NOMO-1 (cell line): Measurements from ENCODE around the gene CCDC88C.
"Not testable (repeated sequence)": the region's sequence is repeated elsewhere in the genome, so short reads cannot be mapped to it uniquely, and the experiment has no call there.

Experiments
- DNase-seq, 2 experiments: peaks; one replicate each; lab custom pipeline; 2025; ENCODE audit not compliant: unreplicated experiment in 2 of 2; lab: John Stamatoyannopoulos, UW

CCDC88C gene

DNA sequence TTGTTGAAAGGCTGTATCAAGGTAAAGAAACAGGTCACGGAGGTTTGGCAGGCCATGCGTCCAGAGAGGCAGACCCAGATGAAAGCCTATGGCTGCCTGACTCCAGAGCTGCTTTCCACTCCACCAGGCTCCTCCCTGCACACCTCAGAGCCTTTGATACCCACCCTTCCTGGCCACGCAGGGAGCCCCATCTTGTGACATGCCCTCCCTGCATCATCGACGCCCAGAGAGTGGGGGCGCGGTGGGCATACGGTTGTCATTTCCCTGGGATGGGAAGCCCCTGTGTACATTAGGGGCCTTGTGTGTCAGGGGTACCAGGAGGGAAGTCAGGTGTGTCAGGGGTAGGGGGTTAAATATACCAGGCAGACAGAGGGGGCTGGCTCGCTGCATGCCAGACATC lies 142.8 kb downstream of the CCDC88C start:
- DNase-seq = no peak

DNA sequence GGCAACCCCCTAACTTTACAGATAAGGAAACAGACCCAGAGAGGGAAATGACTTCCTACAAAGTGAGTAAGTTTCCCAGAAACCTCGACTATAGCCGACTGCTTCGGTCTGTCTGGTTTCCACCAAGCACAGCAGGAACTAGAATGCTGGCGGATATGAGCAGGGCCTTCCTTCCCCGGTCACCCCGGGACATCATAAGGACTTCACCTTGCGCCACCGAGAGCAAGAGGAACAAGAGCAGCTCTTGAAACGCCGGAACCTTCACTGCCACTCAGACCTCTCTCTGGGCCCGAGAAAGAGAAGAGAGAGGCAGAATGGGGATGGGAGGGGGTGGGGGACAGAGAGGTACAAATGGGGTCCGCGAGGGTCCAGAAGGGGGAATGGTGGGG lies 143.7 kb downstream of the CCDC88C start:
- DNase-seq = no peak

DNA sequence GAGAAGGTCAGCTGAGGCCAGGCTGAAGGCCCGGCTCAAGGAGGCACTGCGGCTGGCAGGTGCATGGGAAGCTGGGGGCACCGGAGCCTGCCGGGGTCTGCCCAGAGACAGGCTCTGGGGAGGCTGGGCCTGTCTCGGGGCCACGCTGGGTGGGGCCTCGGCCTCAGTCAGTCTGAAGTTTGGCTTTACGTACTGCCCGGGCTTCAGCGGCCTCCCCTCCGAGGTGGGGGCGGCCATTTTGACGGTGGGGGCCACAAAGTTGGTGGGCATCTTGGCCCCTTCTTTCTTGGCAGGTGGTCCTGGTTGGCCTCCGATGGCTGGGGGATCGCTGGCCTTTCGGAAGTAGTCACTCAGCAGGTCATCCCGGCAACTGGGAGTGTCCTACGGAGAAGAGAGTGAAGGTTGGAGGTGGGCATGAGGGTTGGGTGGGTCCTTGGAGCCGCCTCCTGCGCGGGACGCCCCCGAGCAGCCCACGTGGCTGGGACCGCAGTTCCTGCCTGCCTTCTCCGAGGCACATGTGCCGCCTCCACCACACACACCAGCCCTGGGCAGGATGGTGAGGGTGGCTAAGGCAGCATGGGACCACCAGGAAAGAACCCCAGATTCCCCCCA lies 144.2 kb downstream of the CCDC88C start:
- DNase-seq = no peak

DNA sequence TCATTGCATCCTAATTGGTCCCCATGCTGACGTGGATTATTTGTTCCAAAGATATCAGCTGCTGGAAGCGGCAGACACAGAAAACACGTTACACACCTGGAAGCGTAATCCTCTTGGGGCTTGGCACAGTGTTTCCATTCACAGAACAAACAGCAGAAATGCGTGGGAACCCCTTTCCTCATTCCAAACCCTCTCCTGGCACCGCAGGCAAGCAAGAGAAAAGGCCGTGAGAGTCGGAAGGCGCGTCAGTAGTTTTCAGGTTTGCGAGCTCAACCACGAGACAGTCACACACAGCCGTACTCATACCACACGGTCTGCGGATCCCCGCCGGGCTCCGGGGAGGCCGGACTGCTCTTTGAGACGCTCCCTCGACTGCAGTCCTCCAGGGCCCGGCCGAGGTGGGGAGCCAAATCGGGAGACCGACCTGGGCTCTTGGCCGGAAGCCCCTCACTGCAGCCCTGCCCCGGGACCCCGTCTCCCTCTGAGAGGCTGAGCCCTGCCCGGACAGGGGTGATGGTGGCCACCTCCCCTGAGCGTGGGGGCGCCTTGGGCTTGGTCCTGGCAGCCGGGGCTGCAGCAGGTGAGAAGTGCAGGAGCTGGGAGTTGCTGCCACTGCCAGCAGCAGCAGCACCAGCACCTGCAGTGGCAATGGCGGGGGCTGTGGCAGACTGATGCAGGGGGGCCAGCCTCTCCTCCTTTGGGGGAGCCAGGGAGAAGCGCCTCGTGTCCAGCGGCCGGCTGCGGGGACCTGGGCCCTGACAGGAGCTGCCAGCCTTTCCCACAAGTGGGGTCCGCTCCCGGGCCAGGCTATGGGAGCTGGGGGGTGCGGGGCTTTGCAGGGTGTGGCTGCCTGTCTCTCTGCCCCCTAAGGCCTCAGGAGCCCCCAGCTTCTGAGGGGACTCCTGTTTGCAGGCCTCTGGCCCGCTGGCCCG lies 145.0 kb downstream of the CCDC88C start:
- no peak for DNase-seq

DNA sequence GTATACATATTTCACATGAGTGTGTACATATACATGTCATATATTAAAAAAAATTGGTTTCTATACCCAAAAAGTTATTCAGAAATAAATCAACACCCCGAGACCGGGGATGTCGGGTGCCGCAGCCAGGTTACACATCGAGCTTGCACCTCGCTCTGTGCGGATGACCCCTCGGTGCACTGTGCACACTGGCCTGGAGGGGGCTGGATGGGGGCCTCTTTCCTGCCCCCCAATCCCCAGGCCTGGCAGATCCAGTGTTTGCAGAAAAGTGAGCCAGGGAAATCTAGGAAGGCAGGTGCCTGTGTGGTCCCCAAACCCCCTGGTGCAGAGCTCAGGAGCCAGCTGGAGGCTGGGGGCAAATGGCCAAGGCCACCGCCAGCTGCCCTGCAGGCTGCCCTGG lies 146.0 kb downstream of the CCDC88C start:
- no peak for DNase-seq

DNA sequence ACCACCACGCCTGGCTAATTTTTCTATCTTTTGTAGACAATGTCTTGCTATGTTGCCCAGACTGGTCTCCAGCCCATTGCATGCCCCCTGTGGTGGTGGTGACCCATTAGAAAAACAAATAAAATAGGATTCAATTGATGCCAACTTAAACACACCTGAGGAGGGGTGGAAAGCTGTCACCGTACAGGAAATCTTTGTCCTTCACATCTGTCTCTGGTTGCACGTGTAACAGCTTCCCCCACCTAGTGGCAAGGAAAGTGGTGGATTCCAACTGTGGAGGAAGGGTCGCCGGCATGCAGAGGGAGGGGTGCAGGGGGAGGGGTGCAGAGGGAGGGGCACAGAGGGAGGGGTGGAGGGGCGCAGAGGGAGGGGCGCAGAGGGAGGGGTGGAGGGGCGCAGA lies 147.0 kb downstream of the CCDC88C start:
- no peak for DNase-seq

DNA sequence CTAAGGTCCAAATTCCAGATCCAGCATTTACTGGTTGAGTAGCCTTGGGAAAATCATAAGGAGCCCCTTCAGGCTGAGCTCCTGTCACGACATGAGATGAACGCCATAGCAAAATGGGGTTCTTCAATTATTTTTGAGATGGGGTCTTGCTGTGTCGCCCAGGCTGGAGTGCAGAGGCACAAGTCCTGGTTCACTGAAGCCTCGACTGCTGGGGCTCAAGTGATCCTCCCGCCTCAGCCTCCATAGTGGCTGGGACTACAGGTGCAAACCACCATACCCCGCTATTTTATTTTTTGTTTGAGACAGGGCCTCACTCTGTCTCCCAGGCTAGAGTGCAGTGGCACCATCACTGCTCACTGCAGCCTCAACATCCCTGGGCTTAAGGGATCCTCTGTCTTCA lies 147.4 kb downstream of the CCDC88C start:
- no peak for DNase-seq

DNA sequence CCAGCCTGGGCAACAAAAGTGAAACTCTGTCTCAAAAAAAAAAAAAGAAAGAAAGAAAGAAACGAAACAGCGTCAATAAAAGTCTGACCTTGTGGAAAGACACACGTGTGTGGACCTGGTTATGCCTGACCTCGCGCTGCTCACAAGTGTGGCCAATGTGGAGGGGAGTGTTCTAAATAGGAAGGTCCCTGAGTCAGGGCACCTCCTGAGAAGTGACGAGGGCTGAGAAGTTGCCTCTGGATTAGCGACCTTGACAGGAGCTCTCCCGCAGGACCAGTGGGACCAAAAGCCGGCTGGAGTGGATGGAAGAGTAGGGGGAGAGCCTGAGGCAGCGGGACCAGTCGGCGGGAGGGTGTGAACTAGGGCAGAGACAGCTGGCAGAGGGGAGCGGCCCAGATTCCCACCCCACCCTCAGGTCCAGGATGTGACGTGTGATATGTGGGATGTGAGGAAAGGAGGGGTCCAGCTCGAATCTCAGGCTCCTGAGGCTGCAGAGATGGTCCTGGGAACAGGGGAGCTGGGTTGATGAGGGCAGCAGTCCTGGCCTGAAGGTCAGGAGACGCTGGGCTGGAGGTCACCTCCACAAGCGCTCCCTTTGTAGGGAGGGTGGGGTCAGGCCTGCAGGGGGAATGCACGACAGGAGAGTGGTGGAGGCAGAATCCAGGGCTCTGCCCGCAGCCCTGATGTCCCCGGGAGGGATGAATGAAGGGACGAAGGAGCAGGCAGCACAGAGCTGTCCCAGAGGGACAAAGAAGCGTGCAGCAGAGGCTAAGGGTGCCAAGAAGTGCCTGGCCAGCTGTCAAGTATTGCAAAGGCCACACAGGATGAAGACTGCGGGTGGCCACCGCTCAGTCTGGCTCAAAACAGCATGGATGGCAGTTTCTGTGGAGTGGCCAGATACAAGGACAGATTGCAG lies 148.3 kb downstream of the CCDC88C start:
- DNase-seq = no peak

DNA sequence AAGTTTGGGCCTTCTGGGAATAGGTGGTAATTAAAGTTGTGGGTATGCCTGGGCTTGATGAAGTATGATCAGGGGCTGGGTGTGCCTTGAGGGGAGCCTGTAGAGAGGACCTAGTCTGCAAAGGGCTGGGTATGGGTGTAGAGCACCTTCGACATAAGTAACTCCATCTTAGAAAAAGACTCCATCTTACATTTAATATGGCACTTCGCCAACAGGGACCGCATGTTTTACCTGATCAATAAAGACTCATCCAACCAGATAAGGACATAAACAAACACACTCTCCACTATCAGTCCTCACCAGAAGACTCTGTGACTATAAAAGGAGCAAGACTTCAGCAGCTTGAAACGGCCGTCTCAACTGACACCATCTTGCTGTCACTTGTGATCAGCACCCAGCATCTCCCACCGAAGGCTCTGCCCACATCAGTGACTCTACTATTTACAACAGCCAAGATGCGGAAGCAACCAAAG lies 149.6 kb downstream of the CCDC88C start:
- DNase-seq = no peak

DNA sequence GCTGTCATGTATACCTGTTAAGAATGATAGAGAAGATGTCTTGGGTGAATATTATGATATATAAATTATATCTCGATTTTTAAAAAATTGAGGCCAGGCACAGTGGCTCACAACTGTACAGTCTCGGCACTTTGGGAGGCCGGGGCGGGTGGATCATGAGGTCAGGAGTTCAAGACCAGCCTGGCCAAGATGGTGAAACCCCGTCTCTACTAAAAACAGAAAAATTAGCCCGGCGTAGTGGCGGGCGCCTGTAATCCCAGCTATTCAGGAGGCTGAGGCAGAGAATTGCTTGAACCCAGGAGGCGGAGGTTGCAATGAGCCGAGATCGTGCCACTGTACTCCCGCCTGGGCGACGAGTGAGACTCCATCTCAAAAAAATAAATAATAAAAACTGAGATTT lies 151.3 kb downstream of the CCDC88C start:
- DNase-seq = not testable (repeated sequence)

DNA sequence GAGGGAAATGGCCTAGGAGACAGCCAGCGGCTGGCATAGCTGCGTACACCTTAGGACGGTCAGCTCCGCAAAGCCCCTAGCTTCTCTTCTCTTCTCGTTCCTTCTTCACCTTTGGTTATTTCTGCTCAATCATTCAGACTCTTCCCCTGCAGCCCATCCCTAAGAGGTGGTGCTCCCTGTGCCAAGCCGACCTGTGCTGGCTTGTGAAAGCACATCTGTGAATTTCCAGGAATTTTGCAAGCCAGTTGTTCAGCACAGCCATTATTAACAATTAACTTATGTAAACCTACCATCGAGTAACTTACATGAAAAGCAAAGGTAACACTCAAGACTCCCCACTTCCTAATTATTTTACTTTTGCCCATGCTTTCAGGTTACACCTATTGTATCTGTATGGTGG lies 152.2 kb downstream of the CCDC88C start:
- DNase-seq = no peak

DNA sequence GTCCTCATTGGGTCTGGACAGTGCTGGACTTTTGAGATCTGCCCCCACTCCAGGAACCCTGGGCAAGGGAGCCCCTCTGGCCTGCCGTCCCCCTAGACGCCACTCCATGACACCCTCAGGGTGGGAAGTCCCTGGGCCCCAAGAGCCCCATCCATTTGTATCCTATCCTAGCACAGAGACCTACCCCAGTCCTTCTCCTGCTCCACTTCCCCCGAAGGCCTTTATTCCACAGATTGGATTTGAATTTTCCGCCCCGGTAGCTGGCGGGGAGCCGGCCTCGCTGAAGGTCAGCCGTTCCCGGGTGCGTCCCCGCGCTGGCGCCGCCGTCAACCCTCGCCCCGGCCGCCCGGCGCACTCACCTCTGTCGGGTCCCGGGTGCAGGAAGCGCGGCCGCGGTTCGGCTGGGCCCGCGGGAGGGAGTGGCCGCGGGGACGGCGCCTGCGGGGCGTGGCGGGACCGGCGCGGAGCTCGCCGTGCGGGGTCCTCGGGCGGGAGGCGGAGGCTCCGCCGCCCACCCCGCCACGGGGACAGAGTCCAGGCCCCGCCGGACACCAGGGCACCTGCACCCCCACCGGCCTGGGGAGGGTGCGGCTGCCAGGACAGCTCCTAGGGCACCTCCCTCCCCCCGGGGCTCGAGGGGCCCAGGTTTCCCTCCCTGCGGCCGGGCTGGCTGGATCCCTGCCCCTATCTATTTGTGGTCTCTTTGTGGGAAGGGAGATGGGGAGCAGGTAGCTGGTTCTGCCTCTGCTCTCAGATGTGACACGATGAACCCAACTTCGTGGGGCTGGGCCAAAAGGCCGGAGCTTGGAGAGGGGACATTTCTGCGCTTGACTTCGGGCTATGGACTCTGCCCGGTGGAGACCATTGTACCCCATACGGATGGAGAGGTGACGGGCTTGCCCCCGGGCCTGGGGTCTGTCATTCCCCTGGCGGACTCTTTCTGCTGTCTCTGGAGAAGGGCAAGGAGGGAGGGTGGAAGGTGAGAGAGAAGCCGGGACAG lies 153.2 kb downstream of the CCDC88C start:
- no peak for DNase-seq

DNA sequence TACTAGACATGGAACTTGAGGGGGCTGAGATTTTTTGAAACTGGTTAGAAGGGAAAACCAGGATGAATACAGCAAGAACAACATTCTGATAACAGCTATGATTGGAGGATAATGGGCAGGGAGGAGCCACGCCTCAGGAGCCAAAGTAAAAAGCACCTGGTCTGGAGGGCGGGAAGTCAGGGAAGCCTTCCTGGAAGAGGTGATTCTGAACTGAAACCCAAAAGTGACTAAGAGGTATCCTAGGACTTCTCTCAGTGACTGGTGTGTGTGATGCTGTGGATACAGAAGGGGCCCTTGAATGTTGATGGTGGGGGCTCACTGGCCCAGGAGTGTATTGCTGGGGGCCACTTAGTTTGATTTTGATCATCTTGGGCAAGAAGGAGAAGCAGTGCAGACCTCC lies 154.3 kb downstream of the CCDC88C start:
- no peak for DNase-seq

DNA sequence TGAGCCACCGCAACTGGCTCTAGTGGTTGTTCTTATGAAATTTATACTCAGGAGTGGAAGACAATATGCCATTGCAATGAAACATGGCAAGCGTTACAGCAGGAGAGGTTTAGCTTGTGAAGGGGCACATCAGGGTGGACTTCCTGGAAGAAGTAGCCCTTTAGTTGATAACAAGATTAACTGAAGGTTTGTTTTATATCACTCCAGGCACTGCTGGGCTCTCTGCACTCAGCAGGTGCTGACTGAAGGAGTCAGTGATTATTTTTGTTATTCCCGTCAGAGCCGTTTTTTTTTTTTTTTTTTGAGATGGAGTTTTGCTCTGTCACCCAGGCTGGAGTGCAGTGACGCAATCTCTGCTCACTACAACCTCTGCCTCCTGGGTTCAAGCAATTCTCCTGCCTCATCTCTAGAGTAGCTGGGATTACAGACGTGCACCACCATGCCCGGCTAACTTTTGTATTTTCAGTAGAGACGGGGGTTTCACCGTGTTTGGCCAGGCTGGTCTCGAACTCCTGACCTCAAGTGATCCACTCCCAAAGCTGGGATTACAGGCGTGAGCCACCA lies 155.6 kb downstream of the CCDC88C start:
- no peak for DNase-seq

DNA sequence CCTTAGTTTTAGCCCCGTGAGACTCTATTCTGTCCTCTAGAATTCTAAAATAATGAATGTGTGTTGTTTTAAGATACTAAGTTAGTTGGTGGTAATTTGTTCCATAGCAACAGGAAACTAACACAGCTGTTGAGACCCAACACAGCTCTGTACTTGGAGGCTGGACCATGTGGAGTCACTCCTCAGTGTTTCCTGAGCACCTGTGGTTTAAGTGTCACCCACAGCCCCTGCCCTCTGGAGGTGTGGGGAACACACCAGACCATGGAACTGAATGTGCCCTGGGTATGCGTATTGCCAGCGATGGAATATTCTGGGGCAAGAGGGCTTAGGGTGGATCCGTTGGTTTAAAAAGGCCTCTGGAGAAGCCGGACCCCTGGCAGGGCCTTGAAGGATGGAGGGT lies 156.5 kb downstream of the CCDC88C start:
- no peak for DNase-seq

DNA sequence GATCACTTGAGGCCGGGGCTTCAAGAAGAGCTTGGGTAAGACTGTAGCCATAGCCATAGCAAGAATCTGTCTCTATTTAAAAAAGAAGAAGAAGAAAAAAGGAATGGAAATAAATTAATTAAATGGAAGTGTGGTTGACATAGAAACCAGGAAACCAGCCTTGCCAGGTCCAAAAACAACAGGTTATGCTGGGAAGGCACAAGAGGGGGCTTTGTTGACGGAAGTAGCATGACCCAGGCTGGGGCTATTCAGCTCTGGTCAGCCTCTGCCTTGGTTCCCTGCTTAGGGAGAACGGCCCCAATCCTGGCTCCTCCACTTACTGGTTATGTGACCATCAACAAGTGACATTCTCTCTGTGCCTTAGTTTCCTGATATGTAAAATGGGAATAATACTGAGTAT lies 158.7 kb downstream of the CCDC88C start:
- DNase-seq = no peak

DNA sequence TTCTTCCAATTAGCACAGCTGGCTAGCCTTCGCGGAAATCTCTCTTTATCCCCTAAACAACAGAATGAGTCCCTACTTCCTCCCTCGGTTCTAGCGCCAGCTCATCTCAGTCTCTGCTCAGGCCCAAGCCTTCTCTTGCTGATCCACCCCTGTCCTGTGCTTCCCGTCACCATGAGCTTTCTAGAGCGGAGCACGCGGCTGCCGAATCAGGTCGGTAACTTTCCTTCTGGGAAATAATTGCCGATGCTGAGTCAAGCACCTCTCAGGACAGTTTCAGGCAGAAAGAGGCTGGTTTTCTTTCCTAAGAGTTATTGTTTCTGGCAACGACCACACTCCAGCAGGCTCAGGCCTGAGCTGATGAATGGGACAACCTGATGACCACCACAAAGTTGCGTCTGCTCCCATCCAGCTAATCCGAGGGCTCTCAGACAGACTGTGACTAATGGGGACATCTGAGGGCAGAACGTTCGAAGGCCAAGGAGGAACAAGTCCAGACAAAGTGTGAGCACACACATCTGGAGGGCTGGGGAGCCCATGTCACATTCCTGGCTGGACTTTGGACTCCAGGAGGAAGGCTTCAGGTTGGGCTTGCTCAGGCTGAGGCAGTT lies 159.5 kb downstream of the CCDC88C start:
- DNase-seq = no peak

DNA sequence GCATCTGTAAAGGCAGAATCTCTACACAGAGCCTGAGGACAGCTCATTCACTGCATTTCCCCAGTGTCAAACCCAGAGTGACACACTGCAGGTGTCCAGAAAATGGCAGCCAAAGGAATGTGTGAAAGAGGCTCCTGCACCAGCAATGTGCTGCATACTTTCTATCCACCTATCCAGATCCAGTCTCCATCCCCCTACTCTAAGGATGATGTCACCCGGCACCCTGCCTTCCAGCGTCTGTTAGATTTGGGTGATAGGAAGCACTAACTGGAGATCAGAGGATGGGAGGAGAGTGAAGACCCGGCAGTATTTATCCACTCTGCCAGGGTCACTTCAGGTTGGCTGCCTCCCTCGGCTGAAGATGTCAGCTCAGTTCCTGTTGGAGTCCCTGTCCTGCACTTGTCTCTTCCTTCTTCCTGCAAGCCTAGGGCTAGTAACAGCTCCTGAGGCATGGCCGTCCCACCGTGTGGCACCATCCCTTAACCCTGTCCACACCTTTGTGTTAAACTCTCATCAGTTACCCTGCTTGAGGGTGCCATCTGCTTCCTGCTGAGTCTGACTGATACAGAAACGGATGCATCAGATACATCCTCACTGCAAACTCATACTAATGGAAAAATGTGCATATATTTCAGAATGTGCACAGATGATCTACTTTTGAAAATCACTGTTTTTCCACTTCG lies 160.2 kb downstream of the CCDC88C start:
- no peak for DNase-seq

DNA sequence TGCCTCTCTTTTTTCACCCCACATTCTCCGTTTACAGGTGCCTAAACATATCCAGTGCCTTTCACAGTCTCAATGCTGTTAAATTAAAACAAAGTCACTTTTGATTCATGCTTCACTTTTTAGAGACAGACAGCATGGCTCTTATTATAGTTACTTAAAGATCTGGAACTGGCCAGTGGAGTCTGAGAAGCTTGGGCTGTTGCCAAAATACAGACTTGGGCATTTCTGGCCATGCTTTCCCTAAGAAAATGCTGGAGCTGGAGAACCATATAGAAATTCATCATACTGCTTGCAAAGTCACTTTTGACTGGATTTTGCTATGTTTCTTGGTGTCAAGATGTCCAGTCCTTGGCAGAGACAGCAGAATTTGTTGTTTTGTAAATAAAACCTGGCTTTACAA lies 161.0 kb downstream of the CCDC88C start:
- DNase-seq = no peak
